ENCODE measurements around the gene INIP. TPM values are rescaled to one million over a fixed set of nuclear protein-coding genes. Genes with fewer than 3 reads are reported as not detected.

INIP gene
- total RNA-seq, 1 donor, result 15.6 TPM

- DNase-seq (ENCODE audit: insufficient read length, low spot score, missing footprints), result no peak
- Histone ChIP-seq H3K36me3 (ENCODE audit: insufficient read depth, low read length) (no peaks in the 10 kb centered on the region), H3K4me1 (ENCODE audit: insufficient read depth, low read length) (peaks cover 44% of the 10 kb centered on the region), H3K79me2 (ENCODE audit: insufficient read depth, low read length) (peaks cover 74% of the 10 kb centered on the region), H3K4me3 (ENCODE audit: insufficient read depth, low read length) (no peak overlapping the region), H2AFZ (ENCODE audit: low read length) (no peak overlapping the region), H3K4me2 (ENCODE audit: insufficient read depth, low read length) (no peak overlapping the region), H3K27ac (ENCODE audit: low read depth, low read length) (no peak overlapping the region), H3K27me3 (ENCODE audit: insufficient read depth, low read length) (no peaks in the 10 kb centered on the region), H3K9me3 (ENCODE audit: low read depth, low read length) (no peaks in the 10 kb centered on the region), H4K20me1 (ENCODE audit: insufficient read depth, low read length) (peaks cover 14% of the 10 kb centered on the region)
- TF ChIP-seq, protein P1, sequence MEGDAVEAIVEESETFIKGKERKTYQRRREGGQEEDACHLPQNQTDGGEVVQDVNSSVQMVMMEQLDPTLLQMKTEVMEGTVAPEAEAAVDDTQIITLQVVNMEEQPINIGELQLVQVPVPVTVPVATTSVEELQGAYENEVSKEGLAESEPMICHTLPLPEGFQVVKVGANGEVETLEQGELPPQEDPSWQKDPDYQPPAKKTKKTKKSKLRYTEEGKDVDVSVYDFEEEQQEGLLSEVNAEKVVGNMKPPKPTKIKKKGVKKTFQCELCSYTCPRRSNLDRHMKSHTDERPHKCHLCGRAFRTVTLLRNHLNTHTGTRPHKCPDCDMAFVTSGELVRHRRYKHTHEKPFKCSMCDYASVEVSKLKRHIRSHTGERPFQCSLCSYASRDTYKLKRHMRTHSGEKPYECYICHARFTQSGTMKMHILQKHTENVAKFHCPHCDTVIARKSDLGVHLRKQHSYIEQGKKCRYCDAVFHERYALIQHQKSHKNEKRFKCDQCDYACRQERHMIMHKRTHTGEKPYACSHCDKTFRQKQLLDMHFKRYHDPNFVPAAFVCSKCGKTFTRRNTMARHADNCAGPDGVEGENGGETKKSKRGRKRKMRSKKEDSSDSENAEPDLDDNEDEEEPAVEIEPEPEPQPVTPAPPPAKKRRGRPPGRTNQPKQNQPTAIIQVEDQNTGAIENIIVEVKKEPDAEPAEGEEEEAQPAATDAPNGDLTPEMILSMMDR (IDR thresholded peaks at IDR 0.05; ENCODE audit: extremely low read depth, low read depth, low read length), result no peak
These were observed 40.0 kb upstream of the INIP start for GRCh38 chr9:112757940-112758339.

- H3K36me3 ChIP-seq (ENCODE audit: insufficient read depth, low read length), result no peaks in the 10 kb centered on the region
- no peak overlapping the region for H2AFZ ChIP-seq (ENCODE audit: low read length)
- peaks cover 14% of the 10 kb centered on the region for H4K20me1 ChIP-seq (ENCODE audit: insufficient read depth, low read length)
- H3K27ac ChIP-seq (ENCODE audit: low read depth, low read length), result no peak overlapping the region
- peaks cover 49% of the 10 kb centered on the region for H3K4me1 ChIP-seq (ENCODE audit: insufficient read depth, low read length)
- no peak overlapping the region for H3K4me2 ChIP-seq (ENCODE audit: insufficient read depth, low read length)
- TF ChIP-seq, protein P1 (IDR thresholded peaks at IDR 0.05; ENCODE audit: extremely low read depth, low read depth, low read length), result no peak
- no peak for DNase-seq (ENCODE audit: insufficient read length, low spot score, missing footprints)
- no peak overlapping the region for H3K4me3 ChIP-seq (ENCODE audit: insufficient read depth, low read length)
- no peaks in the 10 kb centered on the region for H3K27me3 ChIP-seq (ENCODE audit: insufficient read depth, low read length)
- H3K9me3 ChIP-seq (ENCODE audit: low read depth, low read length), result no peaks in the 10 kb centered on the region
- peaks cover 74% of the 10 kb centered on the region for H3K79me2 ChIP-seq (ENCODE audit: insufficient read depth, low read length)
These were observed 39.5 kb upstream of the INIP start for GRCh38 chr9:112757282-112757883.

GRCh38 chr9:112755675-112756074 lies 37.8 kb upstream of the INIP start:
- Histone ChIP-seq H2AFZ (ENCODE audit: low read length) (no peak overlapping the region), H3K79me2 (ENCODE audit: insufficient read depth, low read length) (peaks cover 72% of the 10 kb centered on the region), H3K27ac (ENCODE audit: low read depth, low read length) (no peak overlapping the region), H3K36me3 (ENCODE audit: insufficient read depth, low read length) (no peaks in the 10 kb centered on the region), H3K9me3 (ENCODE audit: low read depth, low read length) (no peaks in the 10 kb centered on the region), H3K4me3 (ENCODE audit: insufficient read depth, low read length) (no peak overlapping the region), H3K27me3 (ENCODE audit: insufficient read depth, low read length) (no peaks in the 10 kb centered on the region), H4K20me1 (ENCODE audit: insufficient read depth, low read length) (peaks cover 22% of the 10 kb centered on the region), H3K4me2 (ENCODE audit: insufficient read depth, low read length) (no peak overlapping the region), H3K4me1 (ENCODE audit: insufficient read depth, low read length) (peaks cover 54% of the 10 kb centered on the region)
- TF ChIP-seq, protein P1 (IDR thresholded peaks at IDR 0.05; ENCODE audit: extremely low read depth, low read depth, low read length), result no peak
- DNase-seq (ENCODE audit: insufficient read length, low spot score, missing footprints), result no peak

GRCh38 chr9:112755016-112755427 lies 37.1 kb upstream of the INIP start:
- Histone ChIP-seq H3K79me2 (ENCODE audit: insufficient read depth, low read length) (peaks cover 68% of the 10 kb centered on the region), H3K4me1 (ENCODE audit: insufficient read depth, low read length) (peaks cover 57% of the 10 kb centered on the region), H4K20me1 (ENCODE audit: insufficient read depth, low read length) (peaks cover 22% of the 10 kb centered on the region), H3K4me3 (ENCODE audit: insufficient read depth, low read length) (no peak overlapping the region), H3K4me2 (ENCODE audit: insufficient read depth, low read length) (peak overlapping the region; percentile 49), H3K36me3 (ENCODE audit: insufficient read depth, low read length) (no peaks in the 10 kb centered on the region), H3K27me3 (ENCODE audit: insufficient read depth, low read length) (no peaks in the 10 kb centered on the region), H3K9me3 (ENCODE audit: low read depth, low read length) (no peaks in the 10 kb centered on the region), H3K27ac (ENCODE audit: low read depth, low read length) (peak overlapping the region; percentile 56), H2AFZ (ENCODE audit: low read length) (peak overlapping the region; percentile 40)
- DNase-seq (ENCODE audit: insufficient read length, low spot score, missing footprints), result no peak
- TF ChIP-seq, protein P1 (IDR thresholded peaks at IDR 0.05; ENCODE audit: extremely low read depth, low read depth, low read length), result no peak
